Upper lobe of left lung (tissue), 4 donors: ENCODE results near the gene DGCR2.

Experiments used
- POLR2AphosphoS5 ChIP-seq, 2 donors: sonication (generic); formaldehyde crosslinking; IDR thresholded peaks; one replicate each; pipeline ENCODE4 v1.5.1; 2017; ENCODE audit warnings: antibody characterized with exemption in 2 of 2
- TF ChIP-seq, protein P1 (sequence below), 6 experiments: fragments of 450-650 bp in 4 of 6; fragments of 200-600 bp in 2 of 6; sonication (generic) in 2 of 6; IDR thresholded peaks; one replicate each; pipeline ENCODE4 v1.5.1; 2016 to 2019; ENCODE audit warnings: antibody characterized with exemption in 6 of 6

DNA sequence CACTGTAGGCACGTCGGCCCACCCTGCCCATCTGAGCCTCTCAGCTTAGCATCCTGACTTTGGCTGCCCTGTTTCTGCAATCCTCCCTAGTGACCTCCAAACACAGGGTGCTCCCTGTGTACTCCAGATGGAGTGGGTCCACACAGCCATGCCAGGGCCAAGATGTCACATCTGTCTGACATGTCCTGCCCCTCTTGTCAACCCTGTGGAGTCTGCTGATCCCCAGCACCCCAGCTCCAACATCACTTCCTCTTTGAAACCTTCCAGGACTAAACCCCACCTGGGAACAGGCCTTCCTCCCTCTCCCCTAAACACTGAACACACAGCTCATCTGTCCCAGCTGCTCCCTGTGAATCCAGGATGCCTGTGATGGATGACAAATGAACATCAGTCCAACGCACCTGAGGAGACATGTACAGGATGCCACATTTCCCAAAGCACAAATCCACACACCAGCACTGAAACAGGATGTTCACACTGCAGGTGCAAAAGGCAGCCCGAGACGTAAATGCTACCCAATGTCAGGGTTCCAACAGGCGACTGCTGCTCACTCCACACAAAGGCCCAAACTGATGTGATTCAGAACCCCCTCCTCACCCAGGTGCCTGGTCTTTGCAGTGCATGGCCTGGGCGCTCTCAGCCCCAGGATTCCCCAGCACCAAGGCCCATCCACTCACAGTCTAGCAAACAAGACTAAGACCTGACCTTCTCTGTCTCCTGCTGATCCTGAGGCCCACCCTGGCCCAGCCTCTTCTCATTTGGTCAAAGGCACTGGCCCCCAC, 6.9 kb upstream of the DGCR2 start:
- TF ChIP-seq, protein P1, sequence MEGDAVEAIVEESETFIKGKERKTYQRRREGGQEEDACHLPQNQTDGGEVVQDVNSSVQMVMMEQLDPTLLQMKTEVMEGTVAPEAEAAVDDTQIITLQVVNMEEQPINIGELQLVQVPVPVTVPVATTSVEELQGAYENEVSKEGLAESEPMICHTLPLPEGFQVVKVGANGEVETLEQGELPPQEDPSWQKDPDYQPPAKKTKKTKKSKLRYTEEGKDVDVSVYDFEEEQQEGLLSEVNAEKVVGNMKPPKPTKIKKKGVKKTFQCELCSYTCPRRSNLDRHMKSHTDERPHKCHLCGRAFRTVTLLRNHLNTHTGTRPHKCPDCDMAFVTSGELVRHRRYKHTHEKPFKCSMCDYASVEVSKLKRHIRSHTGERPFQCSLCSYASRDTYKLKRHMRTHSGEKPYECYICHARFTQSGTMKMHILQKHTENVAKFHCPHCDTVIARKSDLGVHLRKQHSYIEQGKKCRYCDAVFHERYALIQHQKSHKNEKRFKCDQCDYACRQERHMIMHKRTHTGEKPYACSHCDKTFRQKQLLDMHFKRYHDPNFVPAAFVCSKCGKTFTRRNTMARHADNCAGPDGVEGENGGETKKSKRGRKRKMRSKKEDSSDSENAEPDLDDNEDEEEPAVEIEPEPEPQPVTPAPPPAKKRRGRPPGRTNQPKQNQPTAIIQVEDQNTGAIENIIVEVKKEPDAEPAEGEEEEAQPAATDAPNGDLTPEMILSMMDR (IDR thresholded peaks at IDR 0.05) = no peak
- TF ChIP-seq POLR2AphosphoS5 (IDR thresholded peaks at IDR 0.05) = no peak
